ENCODE results near the gene PCGF5.
"Not testable (repeated sequence)": the region's sequence is repeated elsewhere in the genome, so short reads cannot be mapped to it uniquely, and the experiment has no call there.

The PCGF5 gene

GRCh38 chr10:91271886-91272285 is 51.4 kb downstream of the PCGF5 start:
- in situ Hi-C loops (cut with HindIII; ENCODE audit: low sequenced_read_pairs), result no loop called here

GRCh38 chr10:91284486-91285090 is 64.1 kb downstream of the PCGF5 start:
- in situ Hi-C loops (cut with HindIII; ENCODE audit: low sequenced_read_pairs), result no loop called here

GRCh38 chr10:91286572-91286971 is 66.1 kb downstream of the PCGF5 start:
- in situ Hi-C loops (cut with HindIII; ENCODE audit: low sequenced_read_pairs), result no loop called here

GRCh38 chr10:91287276-91287675 is 66.8 kb downstream of the PCGF5 start:
- in situ Hi-C loops (cut with HindIII; ENCODE audit: low sequenced_read_pairs), result no loop called here

GRCh38 chr10:91287912-91288311 is 67.4 kb downstream of the PCGF5 start:
- in situ Hi-C loops (cut with HindIII; ENCODE audit: low sequenced_read_pairs), result no loop called here

GRCh38 chr10:91289305-91289704 is 68.8 kb downstream of the PCGF5 start:
- in situ Hi-C loops (cut with HindIII; ENCODE audit: low sequenced_read_pairs), result no loop called here

GRCh38 chr10:91290607-91291006 is 70.1 kb downstream of the PCGF5 start:
- in situ Hi-C loops (cut with HindIII; ENCODE audit: low sequenced_read_pairs), result no loop called here

GRCh38 chr10:91294134-91294906 is 73.9 kb downstream of the PCGF5 start:
- in situ Hi-C loops (cut with HindIII; ENCODE audit: low sequenced_read_pairs), result no loop called here

GRCh38 chr10:91295346-91295745 is 74.9 kb downstream of the PCGF5 start:
- in situ Hi-C loops (cut with HindIII; ENCODE audit: low sequenced_read_pairs), result no loop called here

- in situ Hi-C loops (cut with HindIII; ENCODE audit: low sequenced_read_pairs), result no loop called here
Observed at GRCh38 chr10:91296471-91296870, 76.0 kb downstream of the PCGF5 start.

- in situ Hi-C loops (cut with HindIII; ENCODE audit: low sequenced_read_pairs), result no loop called here
Observed at GRCh38 chr10:91298224-91298871, 77.9 kb downstream of the PCGF5 start.

- in situ Hi-C loops (cut with HindIII; ENCODE audit: low sequenced_read_pairs), result no loop called here
Observed at GRCh38 chr10:91299999-91300575, 79.6 kb downstream of the PCGF5 start.

- in situ Hi-C loops (cut with HindIII; ENCODE audit: low sequenced_read_pairs), result not testable (repeated sequence)
Observed at GRCh38 chr10:91302946-91303345, 82.5 kb downstream of the PCGF5 start.

GRCh38 chr10:91305979-91306378 is 85.5 kb downstream of the PCGF5 start:
- in situ Hi-C loops (cut with HindIII; ENCODE audit: low sequenced_read_pairs), result not testable (repeated sequence)

- in situ Hi-C loops (cut with HindIII; ENCODE audit: low sequenced_read_pairs), result no loop called here
Observed at GRCh38 chr10:91307489-91307888, 87.0 kb downstream of the PCGF5 start.

GRCh38 chr10:91309711-91310110 is 89.2 kb downstream of the PCGF5 start:
- in situ Hi-C loops (cut with HindIII; ENCODE audit: low sequenced_read_pairs), result no loop called here

GRCh38 chr10:91311601-91312381 is 91.3 kb downstream of the PCGF5 start:
- in situ Hi-C loops (cut with HindIII; ENCODE audit: low sequenced_read_pairs), result no loop called here

GRCh38 chr10:91312382-91312733 is 91.9 kb downstream of the PCGF5 start:
- in situ Hi-C loops (cut with HindIII; ENCODE audit: low sequenced_read_pairs), result no loop called here

GRCh38 chr10:91313796-91314485 is 93.5 kb downstream of the PCGF5 start:
- in situ Hi-C loops (cut with HindIII; ENCODE audit: low sequenced_read_pairs), result no loop called here

- in situ Hi-C loops (cut with HindIII; ENCODE audit: low sequenced_read_pairs), result no loop called here
Observed at GRCh38 chr10:91316486-91316885, 96.0 kb downstream of the PCGF5 start.

All from endothelial cell of hepatic sinusoid (primary cell).